CD4-positive, CD25-positive, alpha-beta regulatory T cell (primary cell): ENCODE data around the gene HES7. TPM values are rescaled to one million over a fixed set of nuclear protein-coding genes. Genes with fewer than 3 reads are reported as not detected.
"Not testable (repeated sequence)": the region's sequence is repeated elsewhere in the genome, so short reads cannot be mapped to it uniquely, and the experiment has no call there.

ENCODE experiments used
- ATAC-seq, 2 donors: fragments of 150-1000 bp; cut with Tn5 transposase; one replicate each; pipeline ENCODE4 v1.10.0; 2021; ENCODE audit warnings: low read depth in 2 of 2, moderate number of reproducible peaks in 2 of 2, moderate library complexity in 1 of 2
- DNase-seq, 3 donors: peaks; one replicate each; pipeline versions ENCODE4 v3.0.0 to v3.0.0-alpha.2; 2012 to 2022; ENCODE audit warnings: mixed read lengths in 1 of 3
- H3K27ac ChIP-seq: one replicate; pipeline ENCODE4 v1.7.0; 2013; ENCODE audit warnings: mild to moderate bottlenecking, low read length; ENCODE audit not compliant: insufficient read depth, poor library complexity, severe bottlenecking
- H3K27me3 ChIP-seq: one replicate; pipeline ENCODE4 v1.7.0; 2013; ENCODE audit warnings: low read length; ENCODE audit not compliant: control insufficient read depth, insufficient read depth
- H3K36me3 ChIP-seq: one replicate; pipeline ENCODE4 v1.7.0; 2013; ENCODE audit warnings: mild to moderate bottlenecking, low read length, moderate library complexity; ENCODE audit not compliant: control insufficient read depth, insufficient read depth
- H3K4me1 ChIP-seq: 2 replicates; pipeline ENCODE4 v1.7.0; 2013; ENCODE audit warnings: mild to moderate bottlenecking, low read length; ENCODE audit not compliant: insufficient read depth, control insufficient read depth, poor library complexity, severe bottlenecking
- H3K4me3 ChIP-seq: one replicate; pipeline ENCODE4 v1.7.0; 2013; ENCODE audit warnings: low read depth, mild to moderate bottlenecking, low read length, moderate library complexity
- H3K9me3 ChIP-seq, 2 experiments: 1 replicate in 1 of 2; 2 replicates in 1 of 2; pipeline ENCODE4 v1.7.0; 2013; ENCODE audit warnings: low read length in 2 of 2, mild to moderate bottlenecking in 1 of 2, moderate library complexity in 1 of 2; ENCODE audit not compliant: control insufficient read depth in 2 of 2
- H3K27ac Mint-ChIP-seq, 3 donors: one replicate each; pipeline ENCODE4 v1.8.0; 2020 to 2022; ENCODE audit warnings: mild to moderate bottlenecking in 3 of 3, mixed read lengths in 3 of 3, moderate library complexity in 2 of 3
- H3K27me3 Mint-ChIP-seq: one replicate; pipeline ENCODE4 v1.8.0; 2022; ENCODE audit warnings: mild to moderate bottlenecking, mixed read lengths
- H3K36me3 Mint-ChIP-seq: one replicate; pipeline ENCODE4 v1.8.0; 2020; ENCODE audit warnings: mixed read lengths
- H3K4me1 Mint-ChIP-seq, 4 donors: one replicate each; pipeline ENCODE4 v1.8.0; 2020 to 2022; ENCODE audit warnings: mixed read lengths in 4 of 4, mild to moderate bottlenecking in 1 of 4
- H3K4me3 Mint-ChIP-seq, 4 donors: one replicate each; pipeline ENCODE4 v1.8.0; 2020 to 2022; ENCODE audit warnings: mild to moderate bottlenecking in 4 of 4, mixed read lengths in 4 of 4, moderate library complexity in 3 of 4
- H3K9me3 Mint-ChIP-seq, 7 donors: one replicate each; pipeline ENCODE4 v1.8.0; 2020 to 2022; ENCODE audit warnings: mixed read lengths in 7 of 7, mild to moderate bottlenecking in 3 of 7, moderate library complexity in 2 of 7
- polyA plus RNA-seq, 4 donors: library from polyadenylated mRNA; unstranded; fragments of 300-500 nt; fragmentation: Illumina TruSeq; gene quantifications; one replicate each; pipeline ENCODE4 v1.2.3, GENCODE V29; 2021
- total RNA-seq: library from RNA; stranded (reverse); gene quantifications from one replicate; pipeline ENCODE4 v1.2.3, GENCODE V29; 2022

HES7 gene
- total and polyA plus RNA-seq, 5 donors from 2014 or later, result not detected

- Mint-ChIP-seq H3K27me3 (peaks cover 17% of the 10 kb centered on the region), H3K36me3 (peaks cover 4% of the 10 kb centered on the region), H3K4me3 (peak overlapping the region in 2 of 4 donors; percentile 12 to 50)
Measured at GRCh38 chr17:8081876-8082275, 42.0 kb downstream of the HES7 start.

DNA sequence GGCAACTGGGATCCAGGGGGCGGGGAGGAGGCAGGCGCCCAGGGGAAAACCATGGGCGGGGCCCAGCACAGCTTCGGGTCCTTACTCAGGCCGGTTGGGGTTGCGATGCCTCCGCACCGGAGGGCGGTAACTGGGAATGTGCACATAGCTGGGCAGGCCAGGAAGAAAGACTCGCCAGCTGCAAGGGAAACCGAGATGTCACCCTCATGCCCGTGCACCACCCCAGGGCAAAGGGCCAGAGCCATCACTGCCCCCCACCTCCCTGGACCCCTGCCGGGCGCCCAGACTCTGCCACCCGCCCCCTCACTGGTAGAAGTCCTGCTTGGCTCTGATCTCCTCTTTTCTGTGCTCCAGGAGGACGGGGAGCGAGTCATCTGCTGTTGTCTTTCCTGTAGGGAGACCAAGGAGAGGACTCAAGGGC, 43.1 kb downstream of the HES7 start:
- Mint-ChIP-seq H3K27ac (peak overlapping the region in 1 of 3 donors; percentile 52), H3K4me3 (peak overlapping the region; percentile 33 to 74 (median 64)), H3K27me3 (peaks cover 22% of the 10 kb centered on the region), H3K36me3 (peaks cover 4% of the 10 kb centered on the region), H3K9me3 (no peaks in the 10 kb centered on the region), H3K4me1 (peaks cover 4 to 18% (median 6%) of the 10 kb centered on the region in 4 donors)
- no peak overlapping the region for H3K4me3 ChIP-seq
- no peaks in the 10 kb centered on the region for H3K9me3 ChIP-seq
- peaks cover 15% of the 10 kb centered on the region for H3K4me1 ChIP-seq
- no peak for DNase-seq
- ATAC-seq, result no peak
- no peaks in the 10 kb centered on the region for H3K27me3 ChIP-seq
- H3K27ac ChIP-seq, result no peak overlapping the region
- no peaks in the 10 kb centered on the region for H3K36me3 ChIP-seq

More at GRCh38 chr17:8081876-8082275, 42.0 kb downstream of the HES7 start:
- DNase-seq (no peak), ATAC-seq (no peak)
- Mint-ChIP-seq H3K4me1 (peaks cover 4 to 18% (median 6%) of the 10 kb centered on the region in 4 donors), H3K27ac (no peak overlapping the region), H3K9me3 (no peaks in the 10 kb centered on the region)
- no peaks in the 10 kb centered on the region for H3K9me3 ChIP-seq
- peaks cover 15% of the 10 kb centered on the region for H3K4me1 ChIP-seq
- no peak overlapping the region for H3K4me3 ChIP-seq
- no peaks in the 10 kb centered on the region for H3K27me3 ChIP-seq
- H3K36me3 ChIP-seq, result no peaks in the 10 kb centered on the region
- no peak overlapping the region for H3K27ac ChIP-seq

DNA sequence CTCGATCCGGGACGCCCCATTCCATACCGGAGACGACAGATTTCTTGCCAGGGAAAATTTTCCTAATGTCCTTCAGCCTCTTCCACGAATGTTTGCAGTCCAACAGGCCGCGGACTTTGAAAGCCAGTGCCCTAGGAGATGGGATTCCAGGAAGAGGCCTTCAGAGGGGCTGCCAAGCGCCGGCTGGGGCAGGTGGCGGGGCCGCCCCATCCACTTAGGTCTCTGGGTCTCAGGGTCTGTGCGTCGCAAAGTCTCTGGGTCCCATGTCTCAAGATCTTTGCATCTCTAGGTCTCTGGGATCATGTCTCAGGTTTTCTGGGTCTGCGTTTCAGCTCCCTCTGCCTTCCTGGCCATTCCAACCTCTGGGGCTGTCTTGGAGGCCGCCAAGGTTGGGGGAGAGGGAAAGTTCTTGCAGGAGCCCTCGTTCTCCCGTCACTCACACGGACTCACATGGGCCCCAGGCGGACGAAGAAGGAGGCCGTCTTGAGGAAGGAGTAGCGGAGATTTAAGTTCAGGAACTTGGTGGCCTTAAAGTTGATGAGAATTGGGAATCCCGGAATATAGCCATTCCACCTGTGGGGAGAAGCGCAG, 43.6 kb downstream of the HES7 start:
- Histone ChIP-seq H3K27ac (no peak overlapping the region), H3K9me3 (no peaks in the 10 kb centered on the region), H3K4me3 (no peak overlapping the region), H3K36me3 (no peaks in the 10 kb centered on the region), H3K4me1 (peaks cover 15% of the 10 kb centered on the region), H3K27me3 (no peaks in the 10 kb centered on the region)
- Mint-ChIP-seq H3K4me3 (peak overlapping the region in 3 of 4 donors; percentile 89 to 93 (median 91)), H3K4me1 (peaks cover 4 to 18% (median 6%) of the 10 kb centered on the region in 4 donors), H3K36me3 (peaks cover 4% of the 10 kb centered on the region), H3K27me3 (peaks cover 26% of the 10 kb centered on the region), H3K9me3 (no peaks in the 10 kb centered on the region), H3K27ac (peak overlapping the region in 2 of 3 donors; percentile 16 to 52)
- DNase-seq, result no peak
- no peak for ATAC-seq

- H3K4me1 ChIP-seq, result peaks cover 15% of the 10 kb centered on the region
- Mint-ChIP-seq H3K27ac (peak overlapping the region; percentile 52 to 69 (median 66)), H3K4me3 (peak overlapping the region; percentile 89 to 93 (median 91)), H3K27me3 (peaks cover 33% of the 10 kb centered on the region), H3K9me3 (no peaks in the 10 kb centered on the region), H3K4me1 (peaks cover 4 to 22% (median 7%) of the 10 kb centered on the region in 4 donors), H3K36me3 (peaks cover 4% of the 10 kb centered on the region)
- DNase-seq (peak; percentile 66 to 80 (median 79)), ATAC-seq (peak; percentile 87 to 88)
- peak overlapping the region; percentile 31 for H3K4me3 ChIP-seq
- no peaks in the 10 kb centered on the region for H3K36me3 ChIP-seq
- peak overlapping the region; percentile 66 for H3K27ac ChIP-seq
- H3K9me3 ChIP-seq, result no peaks in the 10 kb centered on the region
- peaks cover 5% of the 10 kb centered on the region for H3K27me3 ChIP-seq
Measured at GRCh38 chr17:8079291-8080207, 44.4 kb downstream of the HES7 start.

- H3K9me3 ChIP-seq, result not testable (repeated sequence)
Measured at GRCh38 chr17:8077939-8078338, 46.0 kb downstream of the HES7 start.

DNA sequence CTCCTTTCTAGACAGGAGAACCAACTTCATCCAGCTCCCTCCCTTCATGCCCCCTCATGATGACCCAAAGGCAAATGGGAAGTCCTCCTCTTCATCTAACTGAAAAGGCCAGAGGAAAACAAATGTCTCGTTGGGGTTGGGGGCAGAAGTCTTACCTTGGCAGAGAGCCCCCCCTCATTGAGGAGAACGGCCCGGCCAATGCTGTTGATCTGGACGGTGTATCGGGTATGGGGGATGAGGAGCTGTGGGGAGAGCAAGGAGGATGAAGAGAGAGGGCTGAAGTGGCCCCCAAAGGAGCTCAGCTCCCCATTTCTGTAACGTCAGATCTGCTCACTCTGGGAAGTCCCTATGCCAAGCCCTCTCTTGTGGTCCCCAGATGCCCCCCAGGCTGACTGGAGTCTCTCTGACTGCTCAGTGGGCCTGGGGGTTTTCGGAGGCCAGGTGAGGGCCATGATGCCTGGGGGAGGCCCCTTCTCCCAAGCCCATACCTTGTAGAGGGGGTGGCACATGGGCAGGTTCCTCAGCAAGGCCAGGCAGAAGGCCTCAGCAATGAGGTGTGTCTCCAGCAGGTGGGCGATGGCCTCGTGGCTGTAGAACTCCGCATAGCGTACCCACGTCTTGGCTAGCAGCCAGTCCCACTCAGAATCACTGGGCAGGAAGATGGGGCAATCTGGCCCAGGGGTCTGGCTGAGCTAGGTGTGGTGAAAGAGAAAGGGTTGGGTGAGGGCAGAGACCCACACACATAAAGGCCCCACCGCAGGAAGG, 47.2 kb downstream of the HES7 start:
- Mint-ChIP-seq H3K4me1 (peaks cover 0 to 45% (median 14%) of the 10 kb centered on the region in 4 donors), H3K4me3 (peak overlapping the region in 1 of 4 donors; percentile 35), H3K27me3 (peaks cover 58% of the 10 kb centered on the region), H3K27ac (no peak overlapping the region), H3K9me3 (peaks cover 0 to 2% (median 0%) of the 10 kb centered on the region in 7 donors), H3K36me3 (no peaks in the 10 kb centered on the region)
- H3K4me3 ChIP-seq, result no peak overlapping the region
- H3K9me3 ChIP-seq, result no peaks in the 10 kb centered on the region
- peaks cover 36% of the 10 kb centered on the region for H3K4me1 ChIP-seq
- no peak for ATAC-seq
- no peak for DNase-seq
- no peaks in the 10 kb centered on the region for H3K36me3 ChIP-seq
- H3K27ac ChIP-seq, result no peak overlapping the region
- H3K27me3 ChIP-seq, result peaks cover 17% of the 10 kb centered on the region

More at GRCh38 chr17:8077939-8078338, 46.0 kb downstream of the HES7 start:
- not testable (repeated sequence) for ATAC-seq, H3K36me3 Mint-ChIP-seq, H3K36me3 ChIP-seq, H3K27ac ChIP-seq, H3K9me3 Mint-ChIP-seq, H3K27ac Mint-ChIP-seq, DNase-seq, H3K4me3 ChIP-seq
- H3K4me1 ChIP-seq, result peaks cover 27% of the 10 kb centered on the region
- Mint-ChIP-seq H3K27me3 (peaks cover 49% of the 10 kb centered on the region), H3K4me1 (peaks cover 4 to 37% (median 12%) of the 10 kb centered on the region in 4 donors), H3K4me3 (peak overlapping the region in 1 of 4 donors; percentile 69)
- H3K27me3 ChIP-seq, result peaks cover 14% of the 10 kb centered on the region

DNA sequence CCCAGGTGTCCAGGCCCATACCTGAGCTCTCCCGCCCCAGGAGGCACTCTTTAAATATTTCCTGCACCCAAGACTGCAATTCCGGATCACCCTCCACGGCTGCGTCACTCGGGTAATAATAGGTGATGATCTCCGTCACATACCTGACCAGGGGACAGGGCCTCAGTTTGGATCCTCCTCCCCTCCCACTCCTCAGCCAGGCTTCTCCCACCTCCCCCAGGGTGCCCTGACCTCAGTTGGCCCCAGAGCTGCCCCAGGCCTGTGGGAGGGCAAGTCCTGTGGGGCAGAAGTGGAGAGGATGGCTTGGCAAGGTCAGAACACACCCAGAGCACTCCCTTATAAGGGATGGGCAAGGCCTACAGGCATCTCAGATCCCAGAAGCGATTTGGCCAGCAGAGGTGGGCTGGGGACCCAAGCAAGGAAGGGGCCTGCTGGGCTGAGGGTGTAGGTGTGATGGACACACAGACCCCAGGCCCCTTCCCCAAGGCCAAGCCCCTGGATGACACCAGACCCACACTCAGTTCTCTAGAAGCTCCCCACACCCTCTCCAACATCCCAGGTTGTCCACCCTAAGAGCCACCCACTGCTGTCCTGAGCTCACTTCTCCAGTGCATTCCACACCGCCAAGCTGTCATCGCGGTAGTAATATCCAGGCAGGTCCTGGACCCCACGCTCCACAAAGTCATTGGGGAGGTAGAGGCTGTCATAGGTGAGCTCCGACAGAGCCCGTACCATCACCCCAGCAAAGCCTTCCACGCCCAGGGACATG, 48.1 kb downstream of the HES7 start:
- Mint-ChIP-seq H3K27ac (no peak overlapping the region), H3K36me3 (no peaks in the 10 kb centered on the region), H3K4me1 (peaks cover 0 to 42% (median 14%) of the 10 kb centered on the region in 4 donors), H3K9me3 (peaks cover 0 to 2% (median 0%) of the 10 kb centered on the region in 7 donors), H3K27me3 (peaks cover 65% of the 10 kb centered on the region), H3K4me3 (no peak overlapping the region)
- Histone ChIP-seq H3K27me3 (peaks cover 19% of the 10 kb centered on the region), H3K9me3 (no peaks in the 10 kb centered on the region), H3K4me3 (no peak overlapping the region), H3K4me1 (peaks cover 36% of the 10 kb centered on the region), H3K36me3 (no peaks in the 10 kb centered on the region), H3K27ac (no peak overlapping the region)
- DNase-seq (no peak), ATAC-seq (no peak)
